Measurements from ENCODE around the gene POLE3.

GRCh38 chr9:113425072-113425471 is 14.6 kb upstream of the POLE3 start:
- TF ChIP-seq EZH2 (IDR thresholded peaks at IDR 0.05; ENCODE audit: insufficient read depth, poor library complexity, severe bottlenecking): no peak
- no peak for TF ChIP-seq EZH2phosphoT487 (IDR thresholded peaks at IDR 0.05; ENCODE audit: insufficient read depth, low read depth)
